ENCODE results near the gene CKAP5. TPM values are rescaled to one million over a fixed set of nuclear protein-coding genes. Genes with fewer than 3 reads are reported as not detected.

The CKAP5 gene
- polyA plus RNA-seq, 1 of the 3 experiments (the other 2 are of a cell fraction) = 51.7 TPM

- ChIA-PET POLR2A (no interaction called here), CTCF (no interaction called here)
- WGBS (ENCODE audit: low lambda C conversion rate) = 62% methylated on average over 3 of the region's 3 CpGs
- Histone ChIP-seq H3F3A (replicated peaks; ENCODE audit: insufficient read depth) (no peaks in the 10 kb centered on the region), H3K9me2 (no peaks in the 10 kb centered on the region), H3K79me2 (ENCODE audit: insufficient read depth) (peaks cover 100% of the 10 kb centered on the region), H3K9ac (no peak overlapping the region), H3K27me3 (ENCODE audit: insufficient read depth) (no peaks in the 10 kb centered on the region), H3K36me3 (replicated peaks in 1 of 2; ENCODE audit: control insufficient read depth in 1 of 2, insufficient read depth in 2 of 2, low read length in 1 of 2) (peaks cover 0 to 9% of the 10 kb centered on the region in 2 experiments), H4K20me1 (ENCODE audit: insufficient read depth) (peaks cover 61% of the 10 kb centered on the region), H3K9me3 (no peaks in the 10 kb centered on the region), H3K4me3 (ENCODE audit: low read depth in 2 of 2, low read length in 1 of 2) (no peak overlapping the region), H3K27ac (ENCODE audit: low read depth in 2 of 2, low read length in 1 of 2) (no peak overlapping the region), H3K4me2 (no peak overlapping the region), H3K4me1 (ENCODE audit: control insufficient read depth in 1 of 2, insufficient read depth in 2 of 2, low read depth in 1 of 2, low read length in 1 of 2) (peaks cover 5 to 13% of the 10 kb centered on the region in 2 experiments; a peak in 2 of 4 replicates), H2AFZ (ENCODE audit: low read depth) (no peak overlapping the region)
- DNase-seq = no peak
- no peak for TF ChIP-seq TEAD4 (IDR thresholded peaks at IDR 0.05; ENCODE audit: borderline replicate concordance, insufficient read depth)
- no peak for TF ChIP-seq FOXJ3 (CRISPR knock-in tag; IDR thresholded peaks at IDR 0.05)
- no peak for TF ChIP-seq ZBTB33 (IDR thresholded peaks at IDR 0.05; ENCODE audit: borderline replicate concordance, low read depth)
- no peak for TF ChIP-seq USF1 (IDR thresholded peaks at IDR 0.05; ENCODE audit: borderline replicate concordance, low read depth)
- no peak for TF ChIP-seq ELF1 (IDR thresholded peaks at IDR 0.05)
- TF ChIP-seq NRF1 (IDR thresholded peaks at IDR 0.05; ENCODE audit: low read depth, low read length) = no peak
Observed at GRCh38 chr11:46835897-46836296, 10.2 kb downstream of the CKAP5 start.

- Histone ChIP-seq H3K36me3 (replicated peaks in 1 of 2; ENCODE audit: control insufficient read depth in 1 of 2, insufficient read depth in 2 of 2, low read length in 1 of 2) (peaks cover 0 to 3% of the 10 kb centered on the region in 2 experiments), H3K9me2 (no peaks in the 10 kb centered on the region), H3K4me3 (ENCODE audit: low read depth in 2 of 2, low read length in 1 of 2) (no peak overlapping the region), H3K27me3 (ENCODE audit: insufficient read depth) (no peaks in the 10 kb centered on the region), H3K4me2 (no peak overlapping the region), H3K9ac (no peak overlapping the region), H3F3A (replicated peaks; ENCODE audit: insufficient read depth) (no peaks in the 10 kb centered on the region), H3K27ac (ENCODE audit: low read depth in 2 of 2, low read length in 1 of 2) (no peak overlapping the region), H3K79me2 (ENCODE audit: insufficient read depth) (peaks cover 100% of the 10 kb centered on the region), H3K9me3 (no peaks in the 10 kb centered on the region), H4K20me1 (ENCODE audit: insufficient read depth) (peaks cover 52% of the 10 kb centered on the region), H2AFZ (ENCODE audit: low read depth) (no peak overlapping the region), H3K4me1 (ENCODE audit: control insufficient read depth in 1 of 2, insufficient read depth in 2 of 2, low read depth in 1 of 2, low read length in 1 of 2) (peaks cover 5 to 13% of the 10 kb centered on the region in 2 experiments; a peak in 2 of 4 replicates)
- TF ChIP-seq ELF1 (IDR thresholded peaks at IDR 0.05) = no peak
- no peak for TF ChIP-seq NRF1 (IDR thresholded peaks at IDR 0.05; ENCODE audit: low read depth, low read length)
- no peak for TF ChIP-seq PBX3 (IDR thresholded peaks at IDR 0.05)
- TF ChIP-seq RCOR1 (IDR thresholded peaks at IDR 0.05; ENCODE audit: low read length) = no peak
- TF ChIP-seq SMC3 (IDR thresholded peaks at IDR 0.05; ENCODE audit: low read depth, low read length) = no peak
- no peak for TF ChIP-seq MAX (IDR thresholded peaks at IDR 0.05; ENCODE audit: low read depth)
- TF ChIP-seq GATA2 (CRISPR knock-in tag; IDR thresholded peaks at IDR 0.05) = no peak
- CTCF ChIA-PET = interaction anchor here (1.2 to 1.4 kb wide), 2 partner anchors 10 to 318 kb away, joined by 3 read pairs; no protein-coding TSS in a partner anchor
- no peak for DNase-seq
- WGBS (ENCODE audit: low lambda C conversion rate) = 98% methylated on average over 4 of the region's 4 CpGs
- POLR2A ChIA-PET = interaction anchor here (0.6 kb wide), 1 partner anchor 23 kb away, joined by 3 read pairs; no protein-coding TSS in a partner anchor
Observed at GRCh38 chr11:46834821-46835220, 11.3 kb downstream of the CKAP5 start.

Data from SK-N-SH (cell line).